Body of pancreas (tissue), 4 donors: Measurements from ENCODE around the gene FBXL7.

Experiments used
- POLR2A ChIP-seq, 3 donors: fragments of 450-650 bp; IDR thresholded peaks; one replicate each; pipeline ENCODE4 v1.6.1; 2016; ENCODE audit warnings: antibody characterized with exemption in 3 of 3, mild to moderate bottlenecking in 2 of 3
- TF ChIP-seq, protein P1 (sequence below), 7 experiments: fragments of 450-650 bp in 4 of 7; fragments of 200-600 bp in 3 of 7; sonication (generic) in 3 of 7; IDR thresholded peaks; one replicate each; pipeline ENCODE4 v1.5.1; 2016 to 2019; ENCODE audit warnings: antibody characterized with exemption in 7 of 7

DNA sequence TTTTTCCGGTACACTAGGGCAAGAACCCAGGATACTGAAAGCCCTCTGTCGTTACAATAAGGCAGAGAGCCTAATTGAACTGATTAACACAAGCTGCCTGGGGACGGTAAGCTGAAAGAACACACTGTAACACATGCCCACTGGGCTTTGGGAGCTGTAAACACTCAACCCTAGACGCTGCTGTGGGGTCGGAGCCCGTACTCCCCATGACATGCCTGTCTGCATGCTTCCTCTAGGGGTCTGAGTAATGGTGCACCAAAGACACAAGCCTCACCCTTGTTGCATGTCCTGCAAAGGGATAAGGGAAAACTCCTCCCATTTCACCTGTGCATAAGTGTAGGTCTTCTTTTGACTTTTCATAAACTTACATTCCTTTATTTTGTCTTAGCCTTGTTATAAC lies 194.0 kb downstream of the FBXL7 start:
- TF ChIP-seq, protein P1, sequence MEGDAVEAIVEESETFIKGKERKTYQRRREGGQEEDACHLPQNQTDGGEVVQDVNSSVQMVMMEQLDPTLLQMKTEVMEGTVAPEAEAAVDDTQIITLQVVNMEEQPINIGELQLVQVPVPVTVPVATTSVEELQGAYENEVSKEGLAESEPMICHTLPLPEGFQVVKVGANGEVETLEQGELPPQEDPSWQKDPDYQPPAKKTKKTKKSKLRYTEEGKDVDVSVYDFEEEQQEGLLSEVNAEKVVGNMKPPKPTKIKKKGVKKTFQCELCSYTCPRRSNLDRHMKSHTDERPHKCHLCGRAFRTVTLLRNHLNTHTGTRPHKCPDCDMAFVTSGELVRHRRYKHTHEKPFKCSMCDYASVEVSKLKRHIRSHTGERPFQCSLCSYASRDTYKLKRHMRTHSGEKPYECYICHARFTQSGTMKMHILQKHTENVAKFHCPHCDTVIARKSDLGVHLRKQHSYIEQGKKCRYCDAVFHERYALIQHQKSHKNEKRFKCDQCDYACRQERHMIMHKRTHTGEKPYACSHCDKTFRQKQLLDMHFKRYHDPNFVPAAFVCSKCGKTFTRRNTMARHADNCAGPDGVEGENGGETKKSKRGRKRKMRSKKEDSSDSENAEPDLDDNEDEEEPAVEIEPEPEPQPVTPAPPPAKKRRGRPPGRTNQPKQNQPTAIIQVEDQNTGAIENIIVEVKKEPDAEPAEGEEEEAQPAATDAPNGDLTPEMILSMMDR (IDR thresholded peaks at IDR 0.05) = no peak
- no peak for TF ChIP-seq POLR2A (IDR thresholded peaks at IDR 0.05)
